GM19324 (cell line): ENCODE data around the gene CLEC16A.

Source experiments
- ATAC-seq: cut with Tn5 transposase; IDR thresholded peaks from one replicate; pipeline ENCODE4 v1.9.1; 2021; ENCODE audit warnings: mild to moderate bottlenecking, moderate library complexity; ENCODE audit not compliant: unreplicated experiment, low FRiP score

CLEC16A gene

DNA sequence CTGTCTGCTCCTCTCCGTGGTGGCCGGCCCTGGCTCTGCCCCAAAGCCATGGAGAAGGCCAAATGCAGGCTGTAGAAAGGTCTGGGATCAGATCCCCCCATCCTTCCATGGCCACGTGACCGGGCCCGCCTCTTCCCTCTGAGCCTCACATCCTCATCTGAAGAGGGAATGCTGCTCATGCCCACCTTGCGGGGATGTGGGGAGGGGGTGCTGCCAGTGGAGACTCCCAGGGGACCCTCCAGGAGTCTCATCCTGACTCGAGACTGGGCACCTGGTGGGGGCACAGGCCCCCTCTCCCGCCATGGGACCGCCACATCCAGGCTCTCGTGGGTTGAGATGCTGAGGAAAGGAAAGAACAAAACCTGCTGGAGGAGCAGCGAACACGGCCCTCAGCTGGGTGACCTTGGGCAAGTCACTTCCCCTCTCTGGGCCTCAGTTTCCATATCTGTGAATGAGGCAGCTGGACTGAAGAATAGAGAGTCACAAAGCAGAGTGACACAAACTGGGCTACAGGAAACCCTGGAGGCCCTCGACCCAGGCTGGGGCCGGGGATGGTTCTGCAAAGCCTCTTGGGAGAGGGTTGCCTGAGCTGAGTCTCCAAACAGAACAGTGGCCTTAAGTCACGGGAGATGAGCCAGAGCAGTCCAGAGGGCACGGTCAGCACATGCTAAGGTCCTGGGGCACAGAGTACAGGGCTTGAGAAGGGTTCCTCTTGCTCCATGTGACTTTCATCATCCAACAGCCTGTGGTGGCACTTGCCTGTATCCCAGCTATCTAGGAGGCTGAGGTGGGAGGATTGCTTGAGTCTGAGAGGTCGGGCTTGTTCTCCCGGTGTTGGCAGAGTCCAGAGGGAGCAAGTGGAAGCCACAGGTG, 281.5 kb downstream of the CLEC16A start:
- ATAC-seq, result no peak

DNA sequence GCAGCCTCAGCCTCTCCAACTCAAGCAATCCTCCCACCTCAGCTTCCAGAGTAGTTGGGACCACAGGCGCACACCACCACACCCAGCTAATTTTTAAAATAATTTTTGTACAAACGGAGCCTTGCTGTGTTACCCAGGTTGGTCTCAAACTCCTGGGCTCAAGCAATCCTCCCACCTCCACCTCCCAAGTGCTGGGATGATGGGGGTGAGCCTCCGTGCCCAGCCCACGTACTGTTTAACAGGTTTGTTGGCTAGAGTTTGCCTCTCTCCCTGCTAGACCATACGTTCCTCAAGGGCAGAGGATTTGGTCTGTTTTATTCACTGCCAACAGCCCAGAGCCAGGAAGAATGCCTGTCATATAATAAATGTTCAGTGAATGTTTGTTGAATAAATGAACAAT, 285.1 kb downstream of the CLEC16A start:
- ATAC-seq, result no peak

DNA sequence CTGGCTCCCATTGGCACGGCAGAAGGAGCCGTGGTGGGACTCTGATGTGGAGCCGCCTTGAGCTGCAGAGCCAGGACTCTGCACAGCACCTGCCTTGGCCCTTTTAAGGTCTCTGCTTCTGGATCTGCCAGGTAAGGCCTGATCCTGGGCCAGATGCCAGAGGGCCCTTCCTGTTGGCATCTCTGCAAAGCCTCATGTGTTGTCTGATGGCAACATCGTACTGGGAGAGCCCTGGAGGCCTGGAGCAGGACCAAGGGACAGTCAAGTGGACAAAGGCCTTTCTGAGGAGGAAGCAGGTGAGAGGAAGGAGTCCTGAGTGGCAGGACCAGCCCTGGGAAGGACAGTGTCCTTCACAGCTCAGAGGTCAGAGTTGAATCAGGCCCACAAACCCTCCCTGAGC, 285.5 kb downstream of the CLEC16A start:
- no peak for ATAC-seq

DNA sequence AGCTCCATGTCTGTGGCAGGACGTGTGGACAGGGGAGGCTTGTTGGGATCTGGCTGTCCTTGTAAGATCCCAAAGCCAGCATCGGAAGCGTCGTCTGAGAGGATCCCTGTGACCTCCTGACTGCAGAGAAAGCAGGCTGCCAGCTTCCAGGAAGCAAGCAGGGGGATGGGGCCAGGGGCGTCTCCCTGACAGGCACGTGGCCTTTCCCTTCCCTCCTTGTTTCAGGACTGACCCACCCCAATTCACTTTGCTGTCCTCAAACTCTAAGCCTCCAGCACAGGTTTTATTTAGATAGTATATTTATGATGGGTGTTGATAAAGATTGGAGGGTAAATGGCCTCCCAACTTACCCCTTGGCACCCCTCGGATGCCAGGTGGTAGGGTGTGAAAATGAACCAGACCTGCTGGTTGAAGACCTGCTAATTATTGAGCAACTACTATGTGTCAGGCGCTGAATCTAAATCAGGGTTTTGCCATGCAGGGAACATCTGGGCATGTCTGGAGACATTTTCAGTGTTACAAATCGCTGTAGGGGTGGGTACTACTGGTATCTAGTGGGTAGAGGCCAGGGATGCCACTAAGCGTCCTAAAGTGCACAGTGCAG, 287.1 kb downstream of the CLEC16A start:
- no peak for ATAC-seq
